Measurements from ENCODE around the gene CRACDL.

CRACDL gene

GRCh38 chr2:98800330-98801064, 135.5 kb downstream of the CRACDL start:
- DNase-seq, result no peak

- DNase-seq, result no peak
These were observed 136.4 kb downstream of the CRACDL start for GRCh38 chr2:98799375-98800329.

DNA sequence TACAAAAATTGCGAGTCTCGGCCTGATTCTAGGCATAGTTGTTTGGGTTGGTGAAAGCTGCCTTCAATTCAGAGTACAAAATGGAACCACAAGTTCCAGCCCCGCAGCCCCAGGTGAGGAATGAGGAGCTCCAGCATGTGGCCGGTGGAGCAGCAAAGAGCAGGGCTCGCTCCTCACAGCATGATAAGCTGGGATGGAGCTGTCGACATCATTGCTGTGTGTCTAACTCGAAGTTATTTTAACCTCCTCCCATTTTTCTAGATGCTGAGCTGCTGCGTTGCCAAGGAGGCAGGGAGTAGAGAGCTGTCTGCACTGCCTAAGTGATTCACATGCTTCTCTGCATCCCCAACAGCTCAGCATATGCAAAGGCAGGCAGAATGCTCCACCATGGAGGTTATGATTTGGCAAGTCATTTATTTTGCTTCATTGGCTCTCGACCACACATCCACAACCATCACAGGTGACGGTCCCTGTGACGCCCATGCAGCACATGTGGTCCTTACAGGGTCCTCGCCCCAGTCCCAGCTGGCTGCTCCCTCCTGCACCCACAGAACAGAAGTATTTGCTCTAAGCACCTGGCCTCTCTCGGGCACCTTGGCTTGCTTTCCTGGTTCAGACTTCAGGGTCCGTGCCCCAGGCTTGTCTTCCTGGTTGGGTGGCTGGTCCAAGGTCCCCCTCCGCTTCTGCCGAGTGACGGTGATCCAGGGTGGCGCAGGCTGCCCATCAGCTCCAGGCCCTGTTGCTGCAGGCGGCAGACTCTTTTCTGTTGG, 139.1 kb downstream of the CRACDL start:
- no peak for DNase-seq

DNA sequence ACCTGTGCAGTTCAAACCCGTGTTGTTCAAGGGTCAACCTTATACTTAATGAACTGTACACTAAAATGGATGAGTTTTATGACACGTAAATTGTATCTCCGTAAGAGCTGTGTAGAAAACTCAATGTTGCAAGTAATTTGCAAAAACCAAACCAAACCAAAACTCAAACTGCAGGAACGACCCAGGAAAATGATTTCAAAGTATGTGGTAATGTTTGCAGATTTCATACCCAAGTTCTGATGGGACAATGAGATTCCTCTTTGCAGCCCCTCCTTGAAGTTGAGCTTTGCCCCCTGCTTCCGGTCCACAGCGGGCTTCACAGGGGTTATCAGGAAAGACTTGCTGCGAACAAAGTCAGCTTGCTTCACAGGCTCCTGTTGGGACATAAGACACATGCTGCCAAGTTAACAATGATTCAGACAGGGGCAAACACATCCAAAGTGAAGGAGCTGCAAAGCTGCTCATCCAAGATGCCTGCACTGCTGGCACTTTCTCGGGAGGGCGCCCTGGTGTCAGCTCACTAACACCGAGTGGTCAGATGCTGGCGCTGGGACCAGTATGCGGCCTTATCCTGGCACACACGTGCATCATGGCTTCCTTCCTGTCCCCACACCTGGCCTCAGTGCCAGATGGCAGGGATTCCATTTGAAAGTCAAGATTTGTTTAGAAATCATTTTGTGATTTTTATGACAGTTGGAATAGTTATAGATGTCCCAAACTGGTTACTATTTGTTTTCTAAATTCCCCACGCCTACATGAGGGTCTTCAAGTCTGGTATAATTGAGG, 139.9 kb downstream of the CRACDL start:
- no peak for DNase-seq

DNA sequence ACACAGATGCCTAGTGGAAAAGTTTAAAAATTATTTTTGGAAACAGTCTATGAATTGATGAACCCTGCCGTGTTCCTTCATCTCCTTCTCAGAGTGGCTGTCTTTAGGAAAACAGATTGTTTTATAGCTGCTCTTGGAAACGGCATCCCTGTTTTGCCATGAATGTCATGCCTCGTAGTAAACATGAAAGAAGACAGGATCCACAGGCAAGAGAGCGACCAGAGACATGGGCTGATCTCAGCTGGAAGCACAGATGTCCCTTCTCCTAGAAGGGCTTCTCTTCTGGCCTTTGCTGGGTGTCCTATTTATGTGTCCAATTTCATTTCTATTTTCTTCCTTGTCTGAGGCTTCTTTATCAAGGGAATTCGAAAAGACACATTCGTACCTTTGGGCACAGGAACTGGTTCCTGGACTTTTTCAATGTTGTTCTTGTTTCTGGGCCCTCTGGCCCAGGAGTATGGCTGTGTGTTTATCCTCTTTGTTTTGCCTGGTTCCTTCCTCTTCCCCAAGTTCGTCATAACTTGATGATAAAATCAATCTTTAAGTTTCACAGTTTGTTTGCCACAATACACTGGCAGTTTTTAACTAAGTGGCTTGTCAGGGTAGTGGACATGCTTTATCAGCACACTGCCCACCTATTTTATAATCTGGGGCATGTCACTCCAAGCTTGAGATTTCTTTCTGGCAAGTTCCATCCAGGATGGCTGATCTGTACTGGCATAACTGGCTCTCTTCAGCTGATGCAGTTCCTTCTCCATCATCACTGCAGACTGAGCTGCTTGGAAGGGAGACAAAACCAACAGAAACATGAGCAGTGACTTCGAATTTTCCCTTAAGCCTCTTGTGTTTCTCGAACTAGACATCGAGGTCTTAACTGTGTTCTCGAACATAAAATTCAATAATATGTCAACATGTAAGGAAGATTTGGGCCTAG, 141.9 kb downstream of the CRACDL start:
- DNase-seq, result no peak

GRCh38 chr2:98793275-98793674, 142.8 kb downstream of the CRACDL start:
- DNase-seq, result no peak

DNA sequence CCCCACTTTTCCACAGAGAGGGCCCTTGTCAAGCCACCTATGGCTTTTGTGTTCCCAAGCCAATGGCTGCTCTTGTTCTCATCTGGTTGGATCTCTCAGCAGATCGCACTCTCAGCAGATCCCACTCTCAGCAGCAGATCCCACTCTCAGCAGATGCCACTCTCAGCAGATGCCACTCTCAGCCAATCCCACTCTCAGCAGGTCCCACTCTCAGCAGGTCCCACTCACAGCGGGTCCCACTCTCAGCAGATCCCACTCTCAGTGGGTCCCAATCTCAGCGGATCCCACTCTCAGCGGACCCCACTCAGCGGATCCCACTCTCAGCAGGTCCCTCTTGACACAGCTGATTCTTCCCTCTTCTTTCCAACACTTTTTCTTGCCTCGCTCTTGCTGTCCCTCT, 145.8 kb downstream of the CRACDL start:
- no peak for DNase-seq

GRCh38 chr2:98787700-98788099, 148.3 kb downstream of the CRACDL start:
- DNase-seq, result no peak

- no peak for DNase-seq
These were observed 149.8 kb downstream of the CRACDL start for GRCh38 chr2:98786179-98786578.

GRCh38 chr2:98782570-98782969, 153.5 kb downstream of the CRACDL start:
- DNase-seq, result no peak

DNA sequence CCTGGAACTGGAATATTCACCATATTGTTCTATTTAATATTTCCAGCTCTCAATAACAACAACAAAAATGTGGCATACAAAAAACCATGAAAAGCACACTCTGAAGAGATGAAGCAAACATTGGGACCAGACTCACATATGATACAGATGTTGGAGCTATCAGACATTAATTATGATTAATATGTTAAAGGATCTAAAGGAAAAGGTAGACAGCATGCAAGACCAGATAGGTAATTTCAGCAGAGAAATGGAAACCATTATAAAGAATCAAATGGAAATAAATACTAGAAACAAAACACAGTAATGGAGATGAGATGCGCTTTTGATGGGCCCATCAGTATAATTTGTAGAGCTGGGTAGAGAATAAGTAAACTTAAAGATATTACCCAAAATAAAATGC, 154.2 kb downstream of the CRACDL start:
- no peak for DNase-seq

- DNase-seq, result no peak
These were observed 157.1 kb downstream of the CRACDL start for GRCh38 chr2:98778741-98779483.

DNA sequence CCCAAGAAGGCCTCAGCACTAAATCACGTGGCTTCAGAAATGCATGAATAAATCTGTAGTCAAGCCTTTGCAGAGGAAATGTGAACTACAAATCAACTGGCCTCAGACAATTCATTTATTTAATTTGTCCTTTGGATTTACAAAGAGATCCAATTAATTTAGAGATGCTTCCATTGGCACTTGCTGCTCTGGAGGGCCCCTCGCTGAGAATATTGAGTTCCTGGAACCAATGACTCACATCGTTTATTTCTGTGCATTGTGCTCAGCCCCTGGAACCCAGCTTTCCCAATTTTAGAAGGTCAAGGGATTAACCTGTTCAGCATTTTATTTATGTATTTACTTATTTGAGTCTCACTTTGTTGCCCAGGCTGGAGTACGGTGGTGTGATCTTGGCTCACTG, 157.9 kb downstream of the CRACDL start:
- DNase-seq, result no peak

DNA sequence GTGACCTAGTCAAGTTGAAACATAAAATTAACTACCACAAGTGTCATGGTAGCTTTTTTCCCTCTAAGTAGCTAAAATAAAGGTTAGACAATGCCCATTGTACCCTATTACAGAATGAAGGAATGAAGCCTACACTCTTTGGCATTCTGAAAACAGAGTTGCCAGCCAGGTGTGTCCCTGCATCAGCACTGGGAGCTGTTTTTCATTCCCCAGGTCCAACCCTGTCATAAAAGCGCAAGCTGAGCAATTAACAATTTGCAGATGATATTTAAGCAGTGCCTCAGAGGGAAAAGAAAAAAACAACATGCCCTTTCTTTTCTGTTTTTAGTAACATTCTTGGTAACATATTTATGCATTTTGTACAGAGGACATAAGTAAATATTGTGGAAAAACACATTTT, 158.3 kb downstream of the CRACDL start:
- no peak for DNase-seq

- no peak for DNase-seq
These were observed 158.9 kb downstream of the CRACDL start for GRCh38 chr2:98777076-98777475.

DNA sequence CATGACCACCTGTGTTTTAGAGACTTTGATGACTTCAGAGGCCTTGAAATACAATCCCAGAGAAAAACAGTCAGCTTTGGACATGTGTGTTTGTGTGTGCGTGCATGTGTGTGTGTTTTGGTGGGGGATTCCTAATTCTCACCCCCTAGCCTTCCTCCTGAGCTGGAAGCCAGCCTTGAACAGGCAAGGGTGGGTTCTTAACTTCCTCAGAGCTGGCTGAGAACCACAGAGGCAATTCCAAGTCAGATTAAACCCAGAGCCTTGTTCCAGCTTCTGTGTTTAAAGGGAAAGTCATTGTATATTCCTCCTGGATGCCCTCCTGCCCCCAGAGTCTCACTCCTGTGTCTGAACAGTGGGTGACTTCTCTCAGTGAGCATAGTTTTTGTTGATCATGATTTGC, 159.9 kb downstream of the CRACDL start:
- DNase-seq, result no peak

GRCh38 chr2:98775146-98775986, 160.7 kb downstream of the CRACDL start:
- no peak for DNase-seq

- DNase-seq, result no peak
These were observed 162.1 kb downstream of the CRACDL start for GRCh38 chr2:98773907-98774306.

DNA sequence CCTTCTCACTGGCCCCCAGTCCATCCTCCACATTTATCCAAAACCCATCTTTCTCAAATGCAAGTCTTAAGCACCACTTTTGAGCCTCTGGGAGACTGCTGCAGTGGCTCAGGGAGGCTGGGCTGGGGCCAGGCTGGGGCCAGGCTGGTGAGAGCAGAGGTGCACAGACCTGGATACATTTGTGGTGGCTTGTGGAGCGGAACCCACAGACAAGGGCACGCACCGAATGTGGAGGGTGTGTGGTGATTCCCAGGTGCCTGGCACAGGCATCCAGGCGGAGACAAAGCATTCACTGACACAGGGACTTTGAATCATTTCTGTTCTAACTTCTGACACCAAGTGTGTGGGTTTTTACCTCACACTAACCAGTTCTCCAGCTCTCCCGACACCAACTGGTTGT, 162.9 kb downstream of the CRACDL start:
- peak; percentile 82 for DNase-seq

GRCh38 chr2:98772536-98772935, 163.5 kb downstream of the CRACDL start:
- peak; percentile 92 for DNase-seq

Data from kidney glomerular epithelial cell (primary cell).